Esophagus muscularis mucosa (tissue), 4 donors: ENCODE data around the gene SETD7. TPM values are rescaled to one million over a fixed set of nuclear protein-coding genes. Genes with fewer than 3 reads are reported as not detected.

Experiments used
- DNase-seq: peaks from one replicate; pipeline ENCODE4 v3.0.0-alpha.2; 2017; ENCODE audit errors: extremely low spot score
- H3K27ac ChIP-seq, 4 donors: fragments of 200-600 bp; sonication (generic); replicated peaks in 1 of 4; 1 replicate in 3 of 4; 2 replicates in 1 of 4; pipeline ENCODE4 v1.5.1; 2016 to 2019; ENCODE audit warnings: mild to moderate bottlenecking in 1 of 4
- H3K27me3 ChIP-seq, 4 donors: fragments of 200-600 bp; sonication (generic); one replicate each; pipeline versions ENCODE4 v1.5.1 to v1.6.0; 2016 to 2019
- H3K36me3 ChIP-seq, 4 donors: fragments of 200-600 bp; sonication (generic); one replicate each; pipeline ENCODE4 v1.5.1; 2016 to 2019
- H3K4me1 ChIP-seq, 4 donors: fragments of 200-600 bp; sonication (generic); one replicate each; pipeline ENCODE4 v1.5.1; 2016 to 2019
- H3K4me3 ChIP-seq, 4 donors: fragments of 200-600 bp; sonication (generic); 1 replicate in 2 of 4; 2 replicates in 2 of 4; pipeline ENCODE4 v1.5.1; 2016 to 2019; ENCODE audit warnings: mild to moderate bottlenecking in 4 of 4, moderate library complexity in 1 of 4
- H3K9me3 ChIP-seq, 4 donors: fragments of 200-600 bp; sonication (generic); 1 replicate in 3 of 4; 2 replicates in 1 of 4; pipeline ENCODE4 v1.5.1; 2016 to 2019
- CTCF ChIP-seq, 3 experiments: fragments of 200-600 bp in 2 of 3; fragments of 450-650 bp in 1 of 3; sonication (generic) in 2 of 3; IDR thresholded peaks; one replicate each; pipeline ENCODE4 v1.5.1; 2017 to 2019; ENCODE audit warnings: antibody characterized with exemption in 3 of 3, mild to moderate bottlenecking in 2 of 3, moderate library complexity in 1 of 3
- EP300 ChIP-seq: sonication (generic); formaldehyde crosslinking; IDR thresholded peaks from one replicate; pipeline ENCODE4 v1.6.1; 2017; ENCODE audit warnings: antibody characterized with exemption
- POLR2A ChIP-seq: fragments of 450-650 bp; IDR thresholded peaks from one replicate; pipeline ENCODE4 v1.6.1; 2017; ENCODE audit warnings: antibody characterized with exemption, moderate library complexity, mild to moderate bottlenecking, low read depth
- POLR2AphosphoS5 ChIP-seq, 2 donors: sonication (generic); formaldehyde crosslinking; IDR thresholded peaks; one replicate each; pipeline ENCODE4 v1.6.1; 2017; ENCODE audit warnings: antibody characterized with exemption in 2 of 2
- WGBS: methylation state at CpG from one replicate; pipeline ENCODE4 v1.1.5; 2018; 5-methylcytosine and 5-hydroxymethylcytosine counted together
- intact Hi-C: fragments of 100-400 bp; cut with DNase I; formaldehyde crosslinking; loops from one replicate; pipeline ENCODE4 v1.15.1; 2023
- total RNA-seq, 4 donors: library from RNA; depleted of rRNA; stranded (reverse); fragments of >200 nt; gene quantifications; one replicate each; pipeline versions ENCODE4 v1.1.0 to v1.2.1, GENCODE V29; 2016

The SETD7 gene
- total RNA-seq, 4 donors from 2014 or later = 54.4 to 96.0 (median 63.9) TPM

DNA sequence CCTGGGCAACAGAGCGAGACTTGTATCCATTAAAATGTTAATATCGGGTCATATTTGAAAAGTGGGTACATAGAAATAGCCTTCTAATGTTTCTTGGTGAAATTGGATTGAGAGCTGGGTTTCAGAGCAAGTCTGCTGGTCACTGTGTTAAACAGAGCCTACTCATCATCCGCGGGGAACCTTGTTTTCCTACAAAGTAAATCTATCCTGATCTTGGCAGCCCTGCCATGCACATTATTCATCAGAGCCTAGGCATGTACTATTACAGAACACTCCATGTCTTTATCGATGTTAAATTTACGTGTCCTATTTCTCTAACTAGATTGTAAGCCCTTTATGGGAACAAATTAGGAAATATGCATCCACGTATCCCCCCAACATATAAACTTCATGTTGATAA lies 18.7 kb downstream of the SETD7 start:
- Histone ChIP-seq H3K27ac (no peak overlapping the region), H3K9me3 (no peaks in the 10 kb centered on the region), H3K27me3 (no peaks in the 10 kb centered on the region), H3K4me1 (peaks cover 0 to 19% (median 5%) of the 10 kb centered on the region in 4 donors), H3K36me3 (peaks cover 0 to 21% (median 9%) of the 10 kb centered on the region in 4 donors), H3K4me3 (no peak overlapping the region)
- WGBS = 92% methylated on average over 7 of the region's 7 CpGs
- TF ChIP-seq EP300 (no peak), POLR2A (no peak), POLR2AphosphoS5 (IDR thresholded peaks at IDR 0.05) (no peak), CTCF (IDR thresholded peaks at IDR 0.05) (no peak)
- DNase-seq = no peak
- intact Hi-C loops = no loop called here

DNA sequence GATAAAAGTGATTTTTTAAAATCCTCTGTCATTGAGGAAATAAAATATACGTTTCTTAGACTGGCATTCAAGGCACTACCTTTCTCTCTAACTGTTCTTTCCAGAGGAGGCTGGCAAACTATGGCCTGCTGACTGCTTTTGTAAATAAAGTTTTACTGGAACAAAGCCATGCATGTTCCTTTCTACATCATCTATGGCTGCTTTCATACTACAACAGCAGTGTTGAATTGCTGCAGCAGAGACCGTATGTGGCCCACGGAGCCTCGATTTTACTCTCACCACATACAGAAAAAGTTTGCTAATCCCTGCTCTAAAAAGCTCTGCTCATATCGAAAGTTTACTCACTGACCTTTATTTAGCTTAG lies 20.2 kb downstream of the SETD7 start:
- Histone ChIP-seq H3K27me3 (no peaks in the 10 kb centered on the region), H3K4me1 (peaks cover 0 to 19% (median 7%) of the 10 kb centered on the region in 4 donors), H3K4me3 (no peak overlapping the region), H3K36me3 (peaks cover 0 to 31% (median 15%) of the 10 kb centered on the region in 4 donors), H3K9me3 (no peaks in the 10 kb centered on the region), H3K27ac (no peak overlapping the region)
- intact Hi-C loops = no loop called here
- DNase-seq = no peak
- TF ChIP-seq POLR2AphosphoS5 (IDR thresholded peaks at IDR 0.05) (no peak), POLR2A (no peak), CTCF (IDR thresholded peaks at IDR 0.05) (no peak), EP300 (no peak)
- 84% methylated on average over 5 of the region's 5 CpGs for WGBS

GRCh38 chr4:139535228-139535870 lies 20.7 kb downstream of the SETD7 start:
- H3K4me3 ChIP-seq = no peak overlapping the region
- intact Hi-C loops = no loop called here
- no peaks in the 10 kb centered on the region for H3K27me3 ChIP-seq
- H3K4me1 ChIP-seq = peaks cover 0 to 17% (median 7%) of the 10 kb centered on the region in 4 donors
- TF ChIP-seq POLR2A (no peak), CTCF (IDR thresholded peaks at IDR 0.05) (no peak), POLR2AphosphoS5 (IDR thresholded peaks at IDR 0.05) (no peak), EP300 (no peak)
- DNase-seq = no peak
- H3K36me3 ChIP-seq = peaks cover 0 to 31% (median 12%) of the 10 kb centered on the region in 4 donors
- H3K27ac ChIP-seq = no peak overlapping the region
- WGBS = 88% methylated on average over 2 of the region's 2 CpGs
- H3K9me3 ChIP-seq = no peaks in the 10 kb centered on the region

DNA sequence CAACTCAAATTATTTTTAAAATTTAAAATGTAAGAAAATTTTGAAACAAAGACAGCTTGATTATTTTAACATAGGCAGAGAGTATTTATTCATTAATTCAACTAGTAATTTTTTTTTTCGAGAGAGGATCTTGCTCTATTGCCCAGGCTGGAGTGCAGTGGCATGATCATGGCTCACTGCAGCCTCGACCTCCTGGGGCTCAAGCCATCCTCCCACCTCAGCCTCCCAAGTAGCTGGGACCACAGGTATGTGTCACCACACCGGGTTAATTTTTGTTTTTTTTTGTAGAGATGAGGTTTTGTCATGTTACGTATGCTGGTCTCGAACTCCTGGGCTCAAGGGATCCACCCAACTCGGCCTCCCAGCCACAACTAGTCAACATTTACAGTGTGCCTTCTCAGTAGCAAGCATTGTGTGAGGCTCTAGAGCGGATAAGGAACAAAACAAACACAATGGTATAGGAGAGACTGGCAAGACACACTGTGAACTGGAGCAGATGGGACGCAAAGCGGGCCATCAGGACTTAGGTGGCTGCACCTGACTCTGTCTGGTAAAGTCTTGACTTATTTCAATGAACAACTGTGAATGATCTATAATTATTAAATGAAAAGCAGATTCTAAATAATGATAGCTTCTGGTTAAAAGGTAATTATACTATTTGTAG lies 21.6 kb downstream of the SETD7 start:
- no peaks in the 10 kb centered on the region for H3K9me3 ChIP-seq
- H3K4me1 ChIP-seq = peaks cover 0 to 17% (median 7%) of the 10 kb centered on the region in 4 donors
- TF ChIP-seq EP300 = no peak
- TF ChIP-seq CTCF (IDR thresholded peaks at IDR 0.05) = no peak
- no peak for TF ChIP-seq POLR2AphosphoS5 (IDR thresholded peaks at IDR 0.05)
- no peak for TF ChIP-seq POLR2A
- 92% methylated on average over 9 of the region's 9 CpGs for WGBS
- no peak for DNase-seq
- intact Hi-C loops = no loop called here
- no peak overlapping the region for H3K27ac ChIP-seq
- no peaks in the 10 kb centered on the region for H3K27me3 ChIP-seq
- H3K4me3 ChIP-seq = no peak overlapping the region
- H3K36me3 ChIP-seq = peaks cover 0 to 31% (median 12%) of the 10 kb centered on the region in 4 donors
